ENCODE results near the gene MRPS25.
A peak's percentile ranks its signal among the peaks of the same experiment; 100 is the strongest.
"Not testable (repeated sequence)": the region's sequence is repeated elsewhere in the genome, so short reads cannot be mapped to it uniquely, and the experiment has no call there.

The MRPS25 gene

DNA sequence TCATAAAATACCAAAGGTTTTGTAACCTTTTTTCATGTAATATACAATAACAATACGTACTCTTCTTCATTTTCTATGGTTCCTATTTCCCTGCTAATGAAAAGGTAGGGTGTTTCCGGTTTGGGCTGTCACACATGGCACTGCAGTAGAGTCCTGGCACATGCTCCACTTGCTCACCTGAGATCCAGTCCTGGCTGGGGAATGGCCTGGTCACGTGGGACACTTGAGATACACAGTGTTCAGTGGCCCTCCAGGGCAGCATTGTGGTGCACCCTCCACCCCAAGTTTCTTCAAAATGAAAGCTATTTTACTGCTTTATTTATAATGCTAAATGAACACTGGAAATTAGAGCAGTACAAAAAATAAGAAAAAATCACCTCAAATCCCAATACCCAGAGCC, 23.2 kb downstream of the MRPS25 start:
- ATAC-seq (no peak), DNase-seq (ENCODE audit: low spot score in 2 of 2) (no peak)
- no peak overlapping the region for H3K4me3 Mint-ChIP-seq
- H3K9me3 Mint-ChIP-seq: no peaks in the 10 kb centered on the region
- H3K36me3 Mint-ChIP-seq: peaks cover 100% of the 10 kb centered on the region
- peak overlapping the region; percentile 80 for H3K27ac Mint-ChIP-seq
- peaks cover 11% of the 10 kb centered on the region for H3K4me1 Mint-ChIP-seq

DNA sequence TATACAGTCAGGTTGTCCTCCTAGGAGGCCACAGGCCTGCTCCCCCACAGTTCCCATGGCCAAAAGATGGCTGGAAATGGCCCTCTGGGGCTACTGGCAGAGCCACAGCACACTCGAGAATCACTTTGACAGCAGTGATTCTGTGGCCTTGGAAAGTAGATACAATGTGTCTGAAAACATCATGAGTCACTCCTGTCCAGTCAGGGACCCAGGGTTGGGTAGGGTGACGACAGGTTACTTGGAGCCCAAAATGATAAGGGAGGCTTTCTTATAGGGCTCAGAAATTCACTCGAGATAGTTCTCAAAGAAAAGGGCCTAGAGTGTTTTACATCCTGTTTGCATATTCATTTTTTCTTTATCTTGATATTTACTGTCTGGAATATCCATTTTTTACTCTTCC, 24.3 kb downstream of the MRPS25 start:
- ATAC-seq (no peak), DNase-seq (ENCODE audit: low spot score in 2 of 2) (no peak)
- Mint-ChIP-seq H3K27ac (peak overlapping the region; percentile 80), H3K4me3 (no peak overlapping the region), H3K36me3 (peaks cover 100% of the 10 kb centered on the region), H3K4me1 (peaks cover 11% of the 10 kb centered on the region), H3K9me3 (no peaks in the 10 kb centered on the region)

DNA sequence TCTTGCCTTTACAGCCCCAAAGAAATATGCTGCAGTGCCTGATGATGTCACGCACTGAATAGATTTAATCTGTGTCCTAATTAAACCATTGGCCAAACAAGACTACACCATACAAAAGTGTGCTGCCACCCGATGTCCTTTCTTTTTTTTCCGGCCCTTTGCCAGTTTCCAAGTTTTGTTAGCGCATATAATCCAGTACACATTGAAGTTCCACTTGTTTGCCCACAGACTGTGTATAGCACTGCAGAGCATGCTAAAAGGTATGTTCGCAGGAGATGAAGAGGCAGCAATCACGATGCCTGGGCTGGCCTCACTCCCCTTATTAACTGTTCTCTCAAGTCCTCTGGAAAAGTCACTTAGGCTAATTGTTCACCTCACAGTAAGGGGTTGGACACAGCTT, 26.8 kb downstream of the MRPS25 start:
- H3K9me3 Mint-ChIP-seq: no peaks in the 10 kb centered on the region
- H3K36me3 Mint-ChIP-seq: peaks cover 100% of the 10 kb centered on the region
- no peak overlapping the region for H3K4me3 Mint-ChIP-seq
- peaks cover 5% of the 10 kb centered on the region for H3K4me1 Mint-ChIP-seq
- DNase-seq (ENCODE audit: low spot score in 2 of 2) (no peak), ATAC-seq (no peak)
- no peak overlapping the region for H3K27ac Mint-ChIP-seq

DNA sequence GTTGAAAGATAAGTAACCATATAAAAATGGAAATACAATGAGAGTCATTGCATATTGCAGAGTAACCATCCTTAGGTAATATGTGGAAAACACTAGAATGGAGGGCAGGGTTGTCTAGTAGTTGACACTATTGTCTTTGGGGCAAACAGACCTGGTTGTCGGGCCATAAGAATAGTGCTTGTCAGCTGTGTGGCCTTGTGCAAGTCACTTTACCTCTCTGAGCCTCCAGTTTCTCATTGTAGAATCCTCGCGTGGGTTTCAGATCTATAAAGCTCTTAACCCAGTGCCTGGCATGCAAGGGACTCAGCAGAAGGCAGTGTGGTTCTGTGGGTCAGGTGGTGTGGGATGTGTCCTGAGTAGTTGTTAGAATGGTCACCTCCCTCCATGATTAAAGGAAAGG, 32.0 kb downstream of the MRPS25 start:
- H3K9me3 Mint-ChIP-seq: no peaks in the 10 kb centered on the region
- H3K27ac Mint-ChIP-seq: no peak overlapping the region
- DNase-seq (ENCODE audit: low spot score in 2 of 2): no peak
- no peaks in the 10 kb centered on the region for H3K4me1 Mint-ChIP-seq
- no peak overlapping the region for H3K4me3 Mint-ChIP-seq
- ATAC-seq: no peak
- peaks cover 100% of the 10 kb centered on the region for H3K36me3 Mint-ChIP-seq

DNA sequence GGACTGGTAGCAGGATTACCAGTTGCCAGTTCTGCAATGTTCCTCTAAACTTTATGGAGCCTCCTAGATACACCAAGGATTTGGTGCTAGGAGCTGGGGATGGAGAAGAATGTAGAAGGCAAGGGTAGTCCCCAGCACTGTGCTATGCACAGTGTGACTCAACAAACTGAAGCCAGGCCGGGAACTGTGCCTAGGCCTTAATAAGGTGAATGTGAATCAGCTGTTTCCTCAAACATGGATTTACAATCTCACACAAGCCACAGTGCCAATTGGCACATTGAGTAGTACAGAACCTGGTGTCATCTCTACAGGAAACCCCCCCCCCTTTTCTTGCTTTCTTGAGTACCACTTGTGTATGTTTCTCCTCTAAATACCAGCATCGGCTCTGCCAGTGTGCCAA, 32.5 kb downstream of the MRPS25 start:
- Mint-ChIP-seq H3K36me3 (peaks cover 100% of the 10 kb centered on the region), H3K4me1 (no peaks in the 10 kb centered on the region), H3K27ac (no peak overlapping the region), H3K4me3 (no peak overlapping the region), H3K9me3 (no peaks in the 10 kb centered on the region)
- no peak for ATAC-seq
- DNase-seq (ENCODE audit: low spot score in 2 of 2): no peak

DNA sequence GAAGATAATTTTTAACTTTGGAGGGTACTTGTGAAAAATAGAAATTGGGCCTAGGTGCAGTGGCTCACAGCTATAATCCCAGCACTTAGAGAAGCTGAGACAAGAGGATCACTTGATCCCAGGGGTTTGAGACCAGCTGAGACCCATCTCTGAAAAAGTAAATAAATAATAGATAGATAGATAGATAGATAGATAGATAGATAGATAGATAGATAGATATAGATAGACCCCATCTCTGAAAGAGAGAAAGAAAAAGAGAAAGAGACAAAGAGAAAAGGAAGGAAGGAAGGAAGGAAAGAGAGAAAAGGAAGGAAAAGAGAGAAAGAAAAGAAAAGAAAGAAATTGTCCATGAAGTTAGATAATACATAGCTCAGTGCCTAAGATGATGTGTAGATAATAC, 35.5 kb downstream of the MRPS25 start:
- no peaks in the 10 kb centered on the region for H3K9me3 Mint-ChIP-seq
- DNase-seq (ENCODE audit: low spot score in 2 of 2): no peak
- ATAC-seq: no peak
- peak overlapping the region; percentile 9 for H3K27ac Mint-ChIP-seq
- no peaks in the 10 kb centered on the region for H3K4me1 Mint-ChIP-seq
- H3K4me3 Mint-ChIP-seq: no peak overlapping the region
- H3K36me3 Mint-ChIP-seq: peaks cover 100% of the 10 kb centered on the region

DNA sequence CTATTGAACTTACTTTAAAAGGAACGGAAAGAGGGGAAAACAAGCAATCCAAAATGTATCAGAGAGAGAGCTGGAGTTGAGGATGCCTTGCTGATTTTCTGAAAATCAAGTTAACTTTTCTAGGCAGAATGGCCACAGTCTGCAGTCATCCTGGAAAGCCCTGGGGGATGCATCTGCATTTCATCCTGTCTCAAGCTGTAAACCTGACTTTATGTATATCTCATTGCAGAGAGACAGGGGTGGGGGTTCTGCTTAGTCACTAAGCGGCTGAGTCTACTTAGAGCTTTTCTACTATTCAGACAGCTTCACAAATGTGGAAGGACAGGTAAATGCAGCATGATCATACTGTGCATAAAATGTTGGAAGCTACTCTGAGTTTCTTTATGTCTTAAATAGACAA, 41.4 kb downstream of the MRPS25 start:
- DNase-seq (ENCODE audit: low spot score in 2 of 2) (no peak), ATAC-seq (no peak)
- peaks cover 100% of the 10 kb centered on the region for H3K36me3 Mint-ChIP-seq
- H3K4me1 Mint-ChIP-seq: no peaks in the 10 kb centered on the region
- peak overlapping the region; percentile 48 for H3K27ac Mint-ChIP-seq
- no peaks in the 10 kb centered on the region for H3K9me3 Mint-ChIP-seq
- H3K4me3 Mint-ChIP-seq: no peak overlapping the region

DNA sequence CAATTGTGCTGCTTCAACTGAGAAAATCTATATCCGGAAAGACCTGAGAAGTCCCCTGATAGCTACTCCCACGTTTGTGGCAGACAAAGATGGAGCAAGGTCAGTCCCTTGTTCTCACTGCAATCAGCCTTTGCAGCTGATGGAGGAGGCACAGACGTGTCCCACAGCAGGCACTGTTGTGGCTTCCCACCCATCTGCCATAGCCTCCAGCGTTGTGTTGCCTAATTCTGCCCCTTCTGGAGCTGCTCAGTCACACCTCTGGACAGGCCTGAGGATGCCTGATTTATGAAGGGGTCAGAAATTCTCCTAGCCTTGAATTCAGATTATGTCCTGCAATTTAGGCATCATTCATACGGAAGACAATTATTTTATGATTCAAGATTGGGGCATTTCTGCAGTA, 41.9 kb downstream of the MRPS25 start:
- DNase-seq (ENCODE audit: low spot score in 2 of 2) (no peak), ATAC-seq (no peak)
- Mint-ChIP-seq H3K4me3 (no peak overlapping the region), H3K9me3 (no peaks in the 10 kb centered on the region), H3K36me3 (peaks cover 100% of the 10 kb centered on the region), H3K4me1 (no peaks in the 10 kb centered on the region), H3K27ac (no peak overlapping the region)

DNA sequence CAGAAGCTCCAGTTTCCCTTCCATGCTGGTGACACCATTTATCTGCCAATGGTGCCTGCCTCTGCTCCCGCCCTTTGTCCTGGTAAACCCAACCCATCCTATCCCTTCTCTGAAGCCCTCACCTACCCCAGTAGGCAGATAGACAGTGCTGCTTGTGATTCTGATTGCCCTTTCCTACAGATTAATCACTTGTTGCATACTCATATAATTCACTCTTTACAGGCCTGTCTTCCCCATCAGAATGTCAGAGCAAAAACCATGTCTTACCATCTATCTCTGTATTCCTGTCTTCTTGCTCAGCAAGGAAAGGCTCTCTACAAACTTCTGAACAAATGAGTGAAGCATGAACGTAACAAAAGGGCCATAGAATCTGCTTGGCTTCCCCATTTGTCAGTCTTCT, 47.9 kb downstream of the MRPS25 start:
- Mint-ChIP-seq H3K36me3 (peaks cover 100% of the 10 kb centered on the region), H3K4me1 (no peaks in the 10 kb centered on the region), H3K9me3 (no peaks in the 10 kb centered on the region), H3K4me3 (no peak overlapping the region), H3K27ac (peak overlapping the region; percentile 75)
- ATAC-seq (no peak), DNase-seq (ENCODE audit: low spot score in 2 of 2) (no peak)

DNA sequence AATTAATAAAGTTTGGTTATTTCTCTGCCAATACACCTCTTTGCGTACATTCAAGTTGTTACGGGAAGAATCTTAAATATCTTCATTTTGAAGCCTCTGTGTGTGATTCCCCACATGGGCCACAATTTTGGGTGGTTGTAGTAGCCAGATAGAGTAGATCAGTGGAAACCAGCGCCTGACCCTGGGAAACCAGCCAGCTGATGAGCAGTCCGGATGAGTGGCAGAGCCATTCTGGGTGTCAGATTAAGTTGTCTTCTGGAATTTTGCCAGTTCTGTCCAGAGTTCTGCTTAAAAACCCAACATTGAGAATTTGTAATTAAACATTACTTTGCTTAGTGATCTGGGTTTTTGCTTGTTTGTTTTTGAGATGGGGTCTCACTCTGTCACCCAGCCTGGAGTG, 49.7 kb downstream of the MRPS25 start:
- DNase-seq (ENCODE audit: low spot score in 2 of 2) (no peak), ATAC-seq (no peak)
- Mint-ChIP-seq H3K4me1 (no peaks in the 10 kb centered on the region), H3K9me3 (no peaks in the 10 kb centered on the region), H3K27ac (no peak overlapping the region), H3K36me3 (peaks cover 89% of the 10 kb centered on the region), H3K4me3 (no peak overlapping the region)

DNA sequence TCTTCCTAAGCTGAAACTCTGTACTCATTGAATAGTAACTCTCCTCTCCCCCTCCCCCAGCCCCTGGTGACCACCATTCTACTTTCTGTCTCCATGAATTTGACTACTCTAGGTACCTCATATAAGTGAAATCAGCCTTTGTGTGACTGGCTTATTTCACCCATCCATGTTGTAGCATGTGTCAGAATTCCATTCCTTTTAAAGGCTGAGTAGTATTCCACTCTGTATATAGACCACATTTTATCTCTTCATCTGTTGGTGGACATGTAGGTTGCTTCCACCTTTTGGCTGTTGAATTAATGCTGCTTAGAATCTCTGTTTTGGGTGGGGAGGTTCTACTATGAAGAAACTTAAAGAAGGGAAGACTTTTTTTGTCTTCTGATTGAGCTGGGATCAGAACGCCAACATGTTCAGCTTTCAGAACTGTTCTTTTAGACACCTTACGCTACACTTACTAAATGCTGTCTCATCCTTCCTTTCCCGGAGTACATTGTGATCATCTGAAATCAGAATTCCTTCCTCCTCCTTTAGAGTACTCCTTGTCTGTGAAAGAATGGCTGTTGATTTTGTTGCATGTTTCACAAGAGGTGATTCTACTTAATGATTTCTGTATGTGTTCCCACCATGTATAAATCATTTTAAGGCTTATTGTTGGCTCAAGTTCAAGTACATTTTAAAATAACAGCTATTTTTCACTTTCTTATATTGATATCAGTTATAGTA, 50.3 kb downstream of the MRPS25 start:
- Mint-ChIP-seq H3K36me3 (peaks cover 89% of the 10 kb centered on the region), H3K27ac (no peak overlapping the region)

DNA sequence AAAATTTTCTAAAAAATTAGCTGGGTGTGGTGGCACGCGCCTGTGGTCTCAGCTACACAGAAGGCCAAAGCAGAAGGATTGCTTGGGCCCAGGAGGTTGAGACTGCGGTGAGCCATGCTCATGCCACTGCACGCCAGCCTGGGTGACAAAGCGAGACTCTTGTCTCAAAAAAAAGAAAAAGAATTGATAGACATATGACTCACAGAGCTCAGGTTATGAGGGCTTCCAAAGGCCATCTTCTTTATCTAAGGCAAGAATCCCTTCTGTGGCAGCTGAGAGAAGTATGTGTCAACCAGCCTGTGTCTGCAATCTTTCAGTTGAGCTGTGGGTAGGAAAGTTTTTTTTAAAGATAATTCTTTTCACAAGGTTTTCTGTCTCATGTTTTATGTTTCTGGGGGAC, 53.9 kb downstream of the MRPS25 start:
- Mint-ChIP-seq H3K4me1 (no peaks in the 10 kb centered on the region), H3K27ac (peak overlapping the region; percentile 52), H3K9me3 (no peaks in the 10 kb centered on the region), H3K4me3 (no peak overlapping the region), H3K36me3 (peaks cover 89% of the 10 kb centered on the region)
- peak; percentile 56 for ATAC-seq
- DNase-seq (ENCODE audit: low spot score in 2 of 2): no peak

More for the DNA sequence above, 50.3 kb downstream of the MRPS25 start:
- no peaks in the 10 kb centered on the region for H3K9me3 Mint-ChIP-seq
- no peak overlapping the region for H3K4me3 Mint-ChIP-seq
- DNase-seq (ENCODE audit: low spot score in 2 of 2) (no peak), ATAC-seq (no peak)
- H3K4me1 Mint-ChIP-seq: no peaks in the 10 kb centered on the region

DNA sequence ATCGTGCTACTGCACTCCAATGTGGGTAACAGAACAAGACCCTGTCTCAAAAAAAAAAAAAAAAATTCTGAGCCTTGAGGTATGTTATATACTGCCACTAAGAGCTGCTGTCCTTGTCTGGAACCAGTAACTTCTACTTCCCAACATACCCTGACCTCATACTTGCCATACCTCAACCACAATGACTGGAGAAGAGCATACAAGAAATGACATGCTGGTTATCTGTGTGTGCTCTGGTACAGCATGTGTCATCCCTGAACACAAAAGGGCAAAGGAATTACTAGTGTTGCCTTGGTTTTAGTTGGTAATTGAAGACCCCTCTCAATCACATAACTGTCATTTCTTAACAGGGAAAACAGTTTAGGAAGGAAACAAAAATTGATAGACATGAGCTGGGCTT, 54.5 kb downstream of the MRPS25 start:
- H3K36me3 Mint-ChIP-seq: peaks cover 86% of the 10 kb centered on the region
- H3K9me3 Mint-ChIP-seq: no peaks in the 10 kb centered on the region
- H3K4me3 Mint-ChIP-seq: no peak overlapping the region
- H3K4me1 Mint-ChIP-seq: no peaks in the 10 kb centered on the region
- peak; percentile 86 for ATAC-seq
- DNase-seq (ENCODE audit: low spot score in 2 of 2): no peak
- H3K27ac Mint-ChIP-seq: peak overlapping the region; percentile 52

DNA sequence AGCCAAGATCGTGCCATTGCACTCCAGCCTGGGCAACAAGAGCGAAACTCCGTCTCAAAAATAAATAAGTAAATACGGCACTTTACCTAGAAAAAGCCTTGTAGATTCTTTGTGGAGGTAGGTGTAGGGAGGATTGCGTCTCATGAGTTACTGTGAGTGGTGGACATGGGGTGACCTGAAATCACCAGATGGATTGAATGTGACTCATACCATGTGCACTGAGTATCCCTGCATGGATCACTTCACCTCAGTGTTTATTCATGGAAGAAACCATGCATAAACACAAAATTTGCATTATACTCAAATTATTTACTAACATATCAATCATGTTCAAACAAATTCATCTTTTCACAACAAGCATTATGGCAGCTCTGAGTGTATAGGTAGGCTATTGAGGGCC, 55.9 kb downstream of the MRPS25 start:
- Mint-ChIP-seq H3K27ac (no peak overlapping the region), H3K36me3 (peaks cover 82% of the 10 kb centered on the region), H3K4me3 (no peak overlapping the region), H3K4me1 (no peaks in the 10 kb centered on the region), H3K9me3 (no peaks in the 10 kb centered on the region)
- no peak for ATAC-seq
- DNase-seq (ENCODE audit: low spot score in 2 of 2): no peak

DNA sequence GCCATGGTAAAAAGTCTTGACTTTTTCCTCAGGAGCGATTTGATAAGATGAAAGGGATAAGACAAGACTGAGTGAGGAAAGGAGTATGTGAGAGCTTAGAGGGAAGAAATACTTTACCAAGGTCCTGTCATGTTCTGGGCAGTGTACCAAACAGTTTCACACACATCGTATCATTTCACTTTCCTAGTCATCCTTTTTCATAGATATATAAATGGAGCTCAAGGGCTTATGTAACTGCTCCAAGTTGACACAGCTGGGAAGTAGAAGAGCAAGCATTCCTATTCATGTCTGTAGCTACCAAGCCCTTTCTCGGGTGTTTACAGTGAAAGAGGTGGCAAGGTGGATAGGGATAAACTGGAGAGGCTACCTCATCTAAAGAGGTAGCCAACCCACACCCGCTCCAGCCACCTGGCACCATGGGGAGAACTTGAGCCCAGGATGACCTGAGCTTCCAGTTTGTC, 57.4 kb downstream of the MRPS25 start:
- H3K4me1 Mint-ChIP-seq: peaks cover 5% of the 10 kb centered on the region
- H3K27ac Mint-ChIP-seq: no peak overlapping the region
- no peak overlapping the region for H3K4me3 Mint-ChIP-seq
- no peaks in the 10 kb centered on the region for H3K9me3 Mint-ChIP-seq
- DNase-seq (ENCODE audit: low spot score in 2 of 2) (no peak), ATAC-seq (no peak)
- H3K36me3 Mint-ChIP-seq: peaks cover 74% of the 10 kb centered on the region

DNA sequence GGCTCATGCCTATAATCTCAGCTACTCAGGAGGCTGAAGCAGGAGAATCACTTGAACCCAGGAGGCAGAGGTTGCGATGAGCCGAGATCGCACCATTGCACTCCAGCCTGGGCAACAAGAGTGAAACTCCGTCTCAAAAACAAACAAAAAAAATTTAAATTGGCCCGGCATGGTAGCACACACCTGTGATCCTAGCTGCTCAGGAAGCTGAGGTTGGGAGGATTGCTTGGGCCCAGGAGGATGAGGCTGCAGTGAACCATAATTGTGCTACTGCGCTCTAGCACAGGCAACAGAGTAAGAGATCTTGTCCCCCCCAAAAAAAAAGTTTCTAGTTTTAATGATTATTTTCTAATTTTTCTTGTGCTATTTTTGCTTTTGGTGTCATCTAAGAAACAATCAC, 65.9 kb downstream of the MRPS25 start:
- ATAC-seq; H3K27ac Mint-ChIP-seq; DNase-seq (ENCODE audit: low spot score in 2 of 2); H3K9me3 Mint-ChIP-seq; H3K4me3 Mint-ChIP-seq: not testable (repeated sequence)
- H3K4me1 Mint-ChIP-seq: peaks cover 14% of the 10 kb centered on the region
- H3K36me3 Mint-ChIP-seq: peaks cover 31% of the 10 kb centered on the region
